Keratinocyte (primary cell): Measurements from ENCODE around the gene CENPV. TPM values are rescaled to one million over a fixed set of nuclear protein-coding genes. Genes with fewer than 3 reads are reported as not detected.

Experiments
- DNase-seq: peaks from one replicate; pipeline ENCODE4 v3.0.0-alpha.2; 2011; ENCODE audit warnings: low read depth, missing footprints, low spot score
- FAIRE-seq: peaks from 2 replicates; lab custom pipeline; 2011; peaks lifted over from hg19 to GRCh38; lab: Jason Lieb, UNC
- H2AFZ ChIP-seq: 2 replicates; pipeline ENCODE4 v1.6.0; 2012; ENCODE audit warnings: low read length, control low read depth, inconsistent platforms; ENCODE audit not compliant: control insufficient read depth
- H3K27ac ChIP-seq: 2 replicates; pipeline ENCODE4 v1.5.1; 2011; ENCODE audit warnings: low read length; ENCODE audit not compliant: control insufficient read depth, insufficient read depth
- H3K27me3 ChIP-seq: 3 replicates; pipeline ENCODE4 v1.6.0; 2011; ENCODE audit warnings: low read length; ENCODE audit not compliant: control insufficient read depth, insufficient read depth; ENCODE audit errors: extremely low read depth
- H3K36me3 ChIP-seq, 2 experiments: 2 replicates in 1 of 2; 3 replicates in 1 of 2; pipeline ENCODE4 v1.5.1; 2011; ENCODE audit warnings: low read length in 2 of 2, mild to moderate bottlenecking in 1 of 2; ENCODE audit not compliant: control insufficient read depth in 2 of 2, insufficient read depth in 2 of 2; ENCODE audit errors: extremely low read depth in 1 of 2
- H3K4me1 ChIP-seq: 3 replicates; pipeline ENCODE4 v1.5.1; 2011; ENCODE audit warnings: low read length; ENCODE audit not compliant: control insufficient read depth, insufficient read depth; ENCODE audit errors: extremely low read depth
- H3K4me2 ChIP-seq: 3 replicates; pipeline ENCODE4 v1.6.0; 2011; ENCODE audit warnings: low read depth, low read length; ENCODE audit not compliant: control insufficient read depth, insufficient read depth; ENCODE audit errors: extremely low read depth
- H3K4me3 ChIP-seq, 3 experiments: fragments of 200-600 bp in 1 of 3; sonication (generic) in 1 of 3; 2 replicates in 2 of 3; 3 replicates in 1 of 3; pipeline ENCODE4 v1.5.1; 2011 to 2016; ENCODE audit warnings: low read length in 3 of 3, mild to moderate bottlenecking in 3 of 3, control low read depth in 2 of 3, inconsistent platforms in 1 of 3, low read depth in 1 of 3, mixed read lengths in 1 of 3, mixed run types in 1 of 3, moderate library complexity in 1 of 3; ENCODE audit not compliant: control insufficient read depth in 2 of 3, insufficient read depth in 2 of 3; ENCODE audit errors: extremely low read depth in 1 of 3
- H3K79me2 ChIP-seq: 2 replicates; pipeline ENCODE4 v1.6.0; 2012; ENCODE audit warnings: low read length; ENCODE audit not compliant: control insufficient read depth, insufficient read depth
- H3K9ac ChIP-seq: 3 replicates; pipeline ENCODE4 v1.6.0; 2011; ENCODE audit warnings: low read length; ENCODE audit not compliant: control insufficient read depth, insufficient read depth; ENCODE audit errors: extremely low read depth
- H3K9me1 ChIP-seq: 3 replicates; pipeline ENCODE4 v1.6.0; 2011; ENCODE audit warnings: low read length; ENCODE audit not compliant: control insufficient read depth, insufficient read depth; ENCODE audit errors: extremely low read depth
- H3K9me3 ChIP-seq: 2 replicates; pipeline ENCODE4 v1.5.1; 2012; ENCODE audit warnings: low read depth, low read length; ENCODE audit not compliant: control insufficient read depth
- H4K20me1 ChIP-seq: 3 replicates; pipeline ENCODE4 v1.6.0; 2011; ENCODE audit warnings: low read length; ENCODE audit not compliant: control insufficient read depth, insufficient read depth; ENCODE audit errors: extremely low read depth
- EZH2 ChIP-seq: IDR thresholded peaks from one replicate; pipeline ENCODE4 v1.6.1; 2012; ENCODE audit warnings: inconsistent platforms, mild to moderate bottlenecking, low read length, moderate library complexity
- dilution Hi-C: fragments of 300-500 bp; cut with MboI; formaldehyde crosslinking; loops from one replicate; pipeline ENCODE4 v1.7.0; 2020; ENCODE audit warnings: low sequenced_read_pairs; ENCODE audit not compliant: extremely low pct_ligation_motif_present
- polyA plus RNA-seq, 5 experiments: library from polyadenylated mRNA; depleted of rRNA in 3 of 5; stranded (reverse) in 3 of 5; stranded (forward) in 1 of 5; unstranded in 1 of 5; fragments of >200 nt; gene quantifications; 1 replicate in 1 of 5; 2 replicates in 3 of 5; 3 replicates in 1 of 5; pipeline versions ENCODE4 v1.2.1 to v1.2.3, GENCODE V29; 2011 to 2012; ENCODE audit warnings: missing spikeins in 2 of 5, low read depth in 1 of 5, low replicate concordance in 1 of 5
- TF ChIP-seq, protein P1 (sequence below), 3 experiments: IDR thresholded peaks in 1 of 3; conservative IDR thresholded peaks in 1 of 3; optimal IDR thresholded peaks in 1 of 3; 2 replicates in 2 of 3; 3 replicates in 1 of 3; pipeline versions ENCODE3 to v1.5.1; 2011; ENCODE audit warnings: low read length in 3 of 3, mild to moderate bottlenecking in 3 of 3, moderate library complexity in 2 of 3, control low read depth in 1 of 3, inconsistent platforms in 1 of 3; ENCODE audit not compliant: insufficient read depth in 2 of 3; ENCODE audit errors: extremely low read depth in 1 of 3

Gene CENPV
- polyA plus RNA-seq, 1 donor (not counting 4 experiments of a cell fraction or from before 2014, with no cell fraction given), result 1.5 TPM

- Histone ChIP-seq H3K4me2 (no peak overlapping the region), H3K36me3 (peaks cover 4 to 8% of the 10 kb centered on the region in 2 experiments), H4K20me1 (no peaks in the 10 kb centered on the region), H3K9ac (no peak overlapping the region), H3K4me1 (peaks cover 2% of the 10 kb centered on the region), H3K4me3 (no peak overlapping the region), H3K27me3 (peaks cover under 1% of the 10 kb centered on the region), H3K79me2 (no peaks in the 10 kb centered on the region), H3K9me3 (no peaks in the 10 kb centered on the region), H2AFZ (no peak overlapping the region), H3K27ac (no peak overlapping the region), H3K9me1 (no peaks in the 10 kb centered on the region)
- no peak for DNase-seq
- TF ChIP-seq, protein P1, sequence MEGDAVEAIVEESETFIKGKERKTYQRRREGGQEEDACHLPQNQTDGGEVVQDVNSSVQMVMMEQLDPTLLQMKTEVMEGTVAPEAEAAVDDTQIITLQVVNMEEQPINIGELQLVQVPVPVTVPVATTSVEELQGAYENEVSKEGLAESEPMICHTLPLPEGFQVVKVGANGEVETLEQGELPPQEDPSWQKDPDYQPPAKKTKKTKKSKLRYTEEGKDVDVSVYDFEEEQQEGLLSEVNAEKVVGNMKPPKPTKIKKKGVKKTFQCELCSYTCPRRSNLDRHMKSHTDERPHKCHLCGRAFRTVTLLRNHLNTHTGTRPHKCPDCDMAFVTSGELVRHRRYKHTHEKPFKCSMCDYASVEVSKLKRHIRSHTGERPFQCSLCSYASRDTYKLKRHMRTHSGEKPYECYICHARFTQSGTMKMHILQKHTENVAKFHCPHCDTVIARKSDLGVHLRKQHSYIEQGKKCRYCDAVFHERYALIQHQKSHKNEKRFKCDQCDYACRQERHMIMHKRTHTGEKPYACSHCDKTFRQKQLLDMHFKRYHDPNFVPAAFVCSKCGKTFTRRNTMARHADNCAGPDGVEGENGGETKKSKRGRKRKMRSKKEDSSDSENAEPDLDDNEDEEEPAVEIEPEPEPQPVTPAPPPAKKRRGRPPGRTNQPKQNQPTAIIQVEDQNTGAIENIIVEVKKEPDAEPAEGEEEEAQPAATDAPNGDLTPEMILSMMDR (optimal IDR thresholded peaks at IDR 0.05 in 1 of 3, IDR thresholded peaks at IDR 0.05 in 1 of 3, conservative IDR thresholded peaks at IDR 0.05 in 1 of 3; ENCODE audit: extremely low read depth in 1 of 3, insufficient read depth in 2 of 3, low read length in 3 of 3), result no peak
- TF ChIP-seq EZH2, result no peak
- FAIRE-seq, result no peak
- dilution Hi-C loops, result no loop called here
Observed at GRCh38 chr17:16346721-16347271, 6.5 kb downstream of the CENPV start.

DNA sequence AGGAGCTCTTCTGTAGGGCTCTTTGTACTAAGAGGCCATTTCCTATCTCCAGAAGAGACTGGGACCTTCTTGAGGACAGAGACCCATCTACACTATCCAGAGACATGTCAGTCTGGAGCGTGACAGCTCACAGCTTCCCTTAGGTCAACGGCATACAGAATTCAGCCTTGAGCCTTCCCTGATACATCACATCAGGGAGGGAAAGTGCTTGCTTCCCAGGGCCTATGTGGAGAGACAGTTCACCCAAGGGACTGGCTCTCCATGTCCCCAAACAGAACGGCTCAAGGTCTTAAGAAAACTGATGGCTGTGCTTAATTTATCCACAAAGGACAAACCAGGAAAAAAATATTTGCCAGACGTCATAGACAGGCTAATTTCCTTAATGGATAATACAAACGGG is 7.7 kb downstream of the CENPV start:
- Histone ChIP-seq H3K9ac (no peak overlapping the region), H3K36me3 (peaks cover 4 to 8% of the 10 kb centered on the region in 2 experiments), H4K20me1 (no peaks in the 10 kb centered on the region), H3K27ac (no peak overlapping the region), H3K4me3 (no peak overlapping the region), H2AFZ (no peak overlapping the region), H3K27me3 (no peaks in the 10 kb centered on the region), H3K9me3 (no peaks in the 10 kb centered on the region), H3K79me2 (no peaks in the 10 kb centered on the region), H3K4me2 (no peak overlapping the region), H3K9me1 (no peaks in the 10 kb centered on the region), H3K4me1 (no peaks in the 10 kb centered on the region)
- dilution Hi-C loops, result no loop called here
- no peak for TF ChIP-seq EZH2
- TF ChIP-seq, protein P1 (optimal IDR thresholded peaks at IDR 0.05 in 1 of 3, IDR thresholded peaks at IDR 0.05 in 1 of 3, conservative IDR thresholded peaks at IDR 0.05 in 1 of 3; ENCODE audit: extremely low read depth in 1 of 3, insufficient read depth in 2 of 3, low read length in 3 of 3), result no peak
- DNase-seq (no peak), FAIRE-seq (no peak)
